Liver (tissue), 3 donors: ENCODE results near the gene BRD8.

ENCODE experiments used
- FOXA1 ChIP-seq: IDR thresholded peaks from 2 replicates; pipeline ENCODE4 v1.6.1; 2016; ENCODE audit warnings: antibody characterized with exemption
- FOXA2 ChIP-seq: IDR thresholded peaks from 2 replicates; pipeline ENCODE4 v1.6.1; 2016; ENCODE audit warnings: antibody characterized with exemption
- GABPA ChIP-seq, 2 donors: IDR thresholded peaks in 1 of 2; conservative IDR thresholded peaks in 1 of 2; 2 replicates each; pipeline ENCODE4 v1.6.1; 2016; ENCODE audit warnings: antibody characterized with exemption in 2 of 2, mild to moderate bottlenecking in 1 of 2, moderate library complexity in 1 of 2
- JUND ChIP-seq, 2 donors: IDR thresholded peaks; 2 replicates each; pipeline ENCODE4 v1.6.1; 2016; ENCODE audit warnings: antibody characterized with exemption in 2 of 2
- SP1 ChIP-seq: IDR thresholded peaks from 2 replicates; pipeline ENCODE4 v1.6.1; 2018; ENCODE audit warnings: antibody characterized with exemption, mild to moderate bottlenecking
- TF ChIP-seq, protein P1 (sequence below): IDR thresholded peaks from 2 replicates; pipeline ENCODE4 v1.6.1; 2016; ENCODE audit warnings: antibody characterized with exemption
- TF ChIP-seq, protein P2 (sequence below): fragments of 150-350 bp; IDR thresholded peaks from 2 replicates; pipeline ENCODE4 v1.5.1; 2017; ENCODE audit warnings: improper control_type of control experiment, low read depth, low read length; ENCODE audit not compliant: missing input control
- TF ChIP-seq, protein P3 (sequence below): IDR thresholded peaks from 2 replicates; pipeline ENCODE4 v1.6.1; 2016; ENCODE audit warnings: antibody characterized with exemption, mild to moderate bottlenecking
- TF ChIP-seq, protein P4 (sequence below): IDR thresholded peaks from 2 replicates; pipeline ENCODE4 v1.6.1; 2016; ENCODE audit warnings: antibody characterized with exemption
- TF ChIP-seq, protein P5 (sequence below): IDR thresholded peaks from 2 replicates; pipeline ENCODE4 v1.6.1; 2016; ENCODE audit warnings: antibody characterized with exemption
- donor health status: healthy.
- donor health status: healthy.

DNA sequence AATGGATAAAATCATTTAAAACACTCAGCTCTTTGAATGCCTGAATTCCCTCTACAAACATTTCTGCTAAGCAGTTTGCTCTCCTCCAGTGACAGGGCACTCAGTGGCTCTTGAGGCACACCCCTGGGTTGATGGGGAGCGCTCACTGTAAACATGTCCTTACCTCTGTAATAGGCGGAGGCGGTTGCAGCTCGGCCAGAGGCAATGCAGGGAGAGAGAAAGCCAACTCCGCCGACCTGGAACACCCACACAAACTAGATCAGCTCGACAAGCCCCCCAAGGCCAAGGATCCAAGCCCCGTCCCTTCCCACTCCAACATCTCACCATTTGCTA lies 34.4 kb upstream of the BRD8 start:
- TF ChIP-seq GABPA (IDR thresholded peaks at IDR 0.05 in 1 of 2, conservative IDR thresholded peaks at IDR 0.05 in 1 of 2) (no peak), JUND (IDR thresholded peaks at IDR 0.05) (no peak), FOXA2 (no peak), SP1 (no peak), FOXA1 (no peak)
- TF ChIP-seq, protein P1, sequence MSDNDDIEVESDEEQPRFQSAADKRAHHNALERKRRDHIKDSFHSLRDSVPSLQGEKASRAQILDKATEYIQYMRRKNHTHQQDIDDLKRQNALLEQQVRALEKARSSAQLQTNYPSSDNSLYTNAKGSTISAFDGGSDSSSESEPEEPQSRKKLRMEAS, result no peak
- TF ChIP-seq, protein P2, sequence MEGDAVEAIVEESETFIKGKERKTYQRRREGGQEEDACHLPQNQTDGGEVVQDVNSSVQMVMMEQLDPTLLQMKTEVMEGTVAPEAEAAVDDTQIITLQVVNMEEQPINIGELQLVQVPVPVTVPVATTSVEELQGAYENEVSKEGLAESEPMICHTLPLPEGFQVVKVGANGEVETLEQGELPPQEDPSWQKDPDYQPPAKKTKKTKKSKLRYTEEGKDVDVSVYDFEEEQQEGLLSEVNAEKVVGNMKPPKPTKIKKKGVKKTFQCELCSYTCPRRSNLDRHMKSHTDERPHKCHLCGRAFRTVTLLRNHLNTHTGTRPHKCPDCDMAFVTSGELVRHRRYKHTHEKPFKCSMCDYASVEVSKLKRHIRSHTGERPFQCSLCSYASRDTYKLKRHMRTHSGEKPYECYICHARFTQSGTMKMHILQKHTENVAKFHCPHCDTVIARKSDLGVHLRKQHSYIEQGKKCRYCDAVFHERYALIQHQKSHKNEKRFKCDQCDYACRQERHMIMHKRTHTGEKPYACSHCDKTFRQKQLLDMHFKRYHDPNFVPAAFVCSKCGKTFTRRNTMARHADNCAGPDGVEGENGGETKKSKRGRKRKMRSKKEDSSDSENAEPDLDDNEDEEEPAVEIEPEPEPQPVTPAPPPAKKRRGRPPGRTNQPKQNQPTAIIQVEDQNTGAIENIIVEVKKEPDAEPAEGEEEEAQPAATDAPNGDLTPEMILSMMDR, result no peak
- TF ChIP-seq, protein P3, sequence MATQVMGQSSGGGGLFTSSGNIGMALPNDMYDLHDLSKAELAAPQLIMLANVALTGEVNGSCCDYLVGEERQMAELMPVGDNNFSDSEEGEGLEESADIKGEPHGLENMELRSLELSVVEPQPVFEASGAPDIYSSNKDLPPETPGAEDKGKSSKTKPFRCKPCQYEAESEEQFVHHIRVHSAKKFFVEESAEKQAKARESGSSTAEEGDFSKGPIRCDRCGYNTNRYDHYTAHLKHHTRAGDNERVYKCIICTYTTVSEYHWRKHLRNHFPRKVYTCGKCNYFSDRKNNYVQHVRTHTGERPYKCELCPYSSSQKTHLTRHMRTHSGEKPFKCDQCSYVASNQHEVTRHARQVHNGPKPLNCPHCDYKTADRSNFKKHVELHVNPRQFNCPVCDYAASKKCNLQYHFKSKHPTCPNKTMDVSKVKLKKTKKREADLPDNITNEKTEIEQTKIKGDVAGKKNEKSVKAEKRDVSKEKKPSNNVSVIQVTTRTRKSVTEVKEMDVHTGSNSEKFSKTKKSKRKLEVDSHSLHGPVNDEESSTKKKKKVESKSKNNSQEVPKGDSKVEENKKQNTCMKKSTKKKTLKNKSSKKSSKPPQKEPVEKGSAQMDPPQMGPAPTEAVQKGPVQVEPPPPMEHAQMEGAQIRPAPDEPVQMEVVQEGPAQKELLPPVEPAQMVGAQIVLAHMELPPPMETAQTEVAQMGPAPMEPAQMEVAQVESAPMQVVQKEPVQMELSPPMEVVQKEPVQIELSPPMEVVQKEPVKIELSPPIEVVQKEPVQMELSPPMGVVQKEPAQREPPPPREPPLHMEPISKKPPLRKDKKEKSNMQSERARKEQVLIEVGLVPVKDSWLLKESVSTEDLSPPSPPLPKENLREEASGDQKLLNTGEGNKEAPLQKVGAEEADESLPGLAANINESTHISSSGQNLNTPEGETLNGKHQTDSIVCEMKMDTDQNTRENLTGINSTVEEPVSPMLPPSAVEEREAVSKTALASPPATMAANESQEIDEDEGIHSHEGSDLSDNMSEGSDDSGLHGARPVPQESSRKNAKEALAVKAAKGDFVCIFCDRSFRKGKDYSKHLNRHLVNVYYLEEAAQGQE, result no peak
- TF ChIP-seq, protein P4, sequence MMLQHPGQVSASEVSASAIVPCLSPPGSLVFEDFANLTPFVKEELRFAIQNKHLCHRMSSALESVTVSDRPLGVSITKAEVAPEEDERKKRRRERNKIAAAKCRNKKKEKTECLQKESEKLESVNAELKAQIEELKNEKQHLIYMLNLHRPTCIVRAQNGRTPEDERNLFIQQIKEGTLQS, result no peak
- TF ChIP-seq, protein P5, sequence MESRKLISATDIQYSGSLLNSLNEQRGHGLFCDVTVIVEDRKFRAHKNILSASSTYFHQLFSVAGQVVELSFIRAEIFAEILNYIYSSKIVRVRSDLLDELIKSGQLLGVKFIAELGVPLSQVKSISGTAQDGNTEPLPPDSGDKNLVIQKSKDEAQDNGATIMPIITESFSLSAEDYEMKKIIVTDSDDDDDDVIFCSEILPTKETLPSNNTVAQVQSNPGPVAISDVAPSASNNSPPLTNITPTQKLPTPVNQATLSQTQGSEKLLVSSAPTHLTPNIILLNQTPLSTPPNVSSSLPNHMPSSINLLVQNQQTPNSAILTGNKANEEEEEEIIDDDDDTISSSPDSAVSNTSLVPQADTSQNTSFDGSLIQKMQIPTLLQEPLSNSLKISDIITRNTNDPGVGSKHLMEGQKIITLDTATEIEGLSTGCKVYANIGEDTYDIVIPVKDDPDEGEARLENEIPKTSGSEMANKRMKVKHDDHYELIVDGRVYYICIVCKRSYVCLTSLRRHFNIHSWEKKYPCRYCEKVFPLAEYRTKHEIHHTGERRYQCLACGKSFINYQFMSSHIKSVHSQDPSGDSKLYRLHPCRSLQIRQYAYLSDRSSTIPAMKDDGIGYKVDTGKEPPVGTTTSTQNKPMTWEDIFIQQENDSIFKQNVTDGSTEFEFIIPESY, result no peak
